ENCODE results near the gene SPINK7. TPM values are rescaled to one million over a fixed set of nuclear protein-coding genes. Genes with fewer than 3 reads are reported as not detected.

SPINK7 gene
- total and polyA plus RNA-seq, 3 donors from 2014 or later = not detected

DNA sequence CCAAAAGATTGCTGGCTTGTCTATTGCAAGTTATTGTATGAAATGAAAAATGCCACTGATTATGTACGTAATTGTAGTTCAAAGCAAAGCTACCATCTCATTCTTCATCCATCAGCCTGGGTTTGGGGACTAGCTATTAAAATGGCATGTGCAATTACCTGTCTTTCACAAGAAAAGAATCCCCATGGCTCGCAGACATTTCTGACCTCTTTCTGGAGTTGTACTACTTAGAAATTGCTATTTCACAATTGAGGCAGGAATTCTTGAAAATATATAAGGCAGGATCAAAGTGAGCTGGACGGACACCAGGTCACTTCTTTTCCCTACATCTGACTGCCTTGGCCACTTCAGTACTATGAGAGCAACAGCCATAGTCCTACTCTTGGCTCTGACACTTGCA lies 23.0 kb downstream of the SPINK7 start, which contains the start of gene SPINK9:
TSS of gene SPINK9 (plus strand) at position 301 of the 400 bp plus-strand sequence. CDS start at position 356, 55 bp downstream.
- no peak for DNase-seq
- Histone ChIP-seq H3K27me3 (no peaks in the 10 kb centered on the region), H3K4me1 (no peaks in the 10 kb centered on the region), H3K4me3 (no peak within 1 kb of the TSS), H3K27ac (no peak within 1 kb of the TSS), H3K36me3 (ENCODE audit: low read depth, missing control alignments) (no peaks in the 10 kb centered on the region), H3K9me3 (no peaks in the 10 kb centered on the region)
- intact Hi-C loops (cut with DNase I; ENCODE audit: low total_unique reads) = no loop called here
- TF ChIP-seq, protein P1, sequence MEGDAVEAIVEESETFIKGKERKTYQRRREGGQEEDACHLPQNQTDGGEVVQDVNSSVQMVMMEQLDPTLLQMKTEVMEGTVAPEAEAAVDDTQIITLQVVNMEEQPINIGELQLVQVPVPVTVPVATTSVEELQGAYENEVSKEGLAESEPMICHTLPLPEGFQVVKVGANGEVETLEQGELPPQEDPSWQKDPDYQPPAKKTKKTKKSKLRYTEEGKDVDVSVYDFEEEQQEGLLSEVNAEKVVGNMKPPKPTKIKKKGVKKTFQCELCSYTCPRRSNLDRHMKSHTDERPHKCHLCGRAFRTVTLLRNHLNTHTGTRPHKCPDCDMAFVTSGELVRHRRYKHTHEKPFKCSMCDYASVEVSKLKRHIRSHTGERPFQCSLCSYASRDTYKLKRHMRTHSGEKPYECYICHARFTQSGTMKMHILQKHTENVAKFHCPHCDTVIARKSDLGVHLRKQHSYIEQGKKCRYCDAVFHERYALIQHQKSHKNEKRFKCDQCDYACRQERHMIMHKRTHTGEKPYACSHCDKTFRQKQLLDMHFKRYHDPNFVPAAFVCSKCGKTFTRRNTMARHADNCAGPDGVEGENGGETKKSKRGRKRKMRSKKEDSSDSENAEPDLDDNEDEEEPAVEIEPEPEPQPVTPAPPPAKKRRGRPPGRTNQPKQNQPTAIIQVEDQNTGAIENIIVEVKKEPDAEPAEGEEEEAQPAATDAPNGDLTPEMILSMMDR (IDR thresholded peaks at IDR 0.05) = no peak
- TF ChIP-seq POLR2A (IDR thresholded peaks at IDR 0.05) = no peak
- 91 to 95% methylated on average over 3 of the region's 3 CpGs for WGBS, 2 donors

- 89 to 90% methylated on average over 3 of the region's 3 CpGs for WGBS, 2 donors
- H3K27ac ChIP-seq = no peak overlapping the region
- H3K4me3 ChIP-seq = no peak overlapping the region
- no peak for DNase-seq
- H3K4me1 ChIP-seq = no peaks in the 10 kb centered on the region
- no peaks in the 10 kb centered on the region for H3K9me3 ChIP-seq
- intact Hi-C loops (cut with DNase I; ENCODE audit: low total_unique reads) = no loop called here
- H3K36me3 ChIP-seq (ENCODE audit: low read depth, missing control alignments) = no peaks in the 10 kb centered on the region
- no peak for TF ChIP-seq POLR2A (IDR thresholded peaks at IDR 0.05)
- TF ChIP-seq, protein P1 (IDR thresholded peaks at IDR 0.05) = no peak
- no peaks in the 10 kb centered on the region for H3K27me3 ChIP-seq
Observed at GRCh38 chr5:148336704-148337435, 24.6 kb downstream of the SPINK7 start.

DNA sequence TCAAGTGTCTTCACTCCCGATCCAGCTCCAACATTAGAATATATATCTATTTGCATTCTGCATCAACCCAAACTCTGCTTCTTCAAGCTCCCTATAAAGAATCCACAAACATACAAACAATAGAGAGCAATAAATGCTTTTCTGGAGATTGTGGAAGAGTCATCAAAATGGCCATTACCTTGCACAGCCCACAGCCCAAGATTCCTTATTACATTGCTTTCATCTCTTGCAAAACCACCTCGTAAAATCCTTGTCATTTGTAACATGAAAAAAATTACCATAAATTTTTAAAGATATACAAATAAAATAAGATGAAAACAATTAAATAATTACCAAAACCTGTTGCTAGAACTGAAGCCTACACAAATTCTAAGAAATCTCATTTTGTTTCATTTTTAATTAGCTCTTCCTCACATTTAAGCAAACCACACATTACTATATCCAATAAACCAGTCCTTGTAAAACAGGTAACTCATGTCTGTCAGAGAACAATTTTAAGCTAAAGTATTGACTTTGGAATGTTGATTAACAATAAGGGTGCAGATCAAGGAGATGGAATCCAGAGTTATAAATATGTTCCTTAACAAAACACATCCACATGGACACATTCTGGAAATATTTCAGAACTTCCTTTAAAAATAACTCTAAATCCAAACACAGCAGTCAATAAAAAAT lies 30.3 kb downstream of the SPINK7 start:
- H3K27me3 ChIP-seq = no peaks in the 10 kb centered on the region
- no peaks in the 10 kb centered on the region for H3K9me3 ChIP-seq
- H3K4me1 ChIP-seq = no peaks in the 10 kb centered on the region
- H3K36me3 ChIP-seq (ENCODE audit: low read depth, missing control alignments) = no peaks in the 10 kb centered on the region
- TF ChIP-seq POLR2A (IDR thresholded peaks at IDR 0.05) = no peak
- TF ChIP-seq, protein P1 (IDR thresholded peaks at IDR 0.05) = no peak
- H3K4me3 ChIP-seq = no peak overlapping the region
- WGBS, 2 donors = 88 to 94% methylated on average over 2 of the region's 2 CpGs
- intact Hi-C loops (cut with DNase I; ENCODE audit: low total_unique reads) = no loop called here
- DNase-seq = no peak
- H3K27ac ChIP-seq = no peak overlapping the region

- intact Hi-C loops (cut with DNase I; ENCODE audit: low total_unique reads) = no loop called here
- no peaks in the 10 kb centered on the region for H3K4me1 ChIP-seq
- H3K27me3 ChIP-seq = no peaks in the 10 kb centered on the region
- H3K9me3 ChIP-seq = no peaks in the 10 kb centered on the region
- no peak for TF ChIP-seq POLR2A (IDR thresholded peaks at IDR 0.05)
- no peaks in the 10 kb centered on the region for H3K36me3 ChIP-seq (ENCODE audit: low read depth, missing control alignments)
- 77 to 85% methylated on average over 2 of the region's 2 CpGs for WGBS, 2 donors
- H3K27ac ChIP-seq = no peak overlapping the region
- no peak overlapping the region for H3K4me3 ChIP-seq
- DNase-seq = no peak
Observed at GRCh38 chr5:148343046-148343407, 30.8 kb downstream of the SPINK7 start.

DNA sequence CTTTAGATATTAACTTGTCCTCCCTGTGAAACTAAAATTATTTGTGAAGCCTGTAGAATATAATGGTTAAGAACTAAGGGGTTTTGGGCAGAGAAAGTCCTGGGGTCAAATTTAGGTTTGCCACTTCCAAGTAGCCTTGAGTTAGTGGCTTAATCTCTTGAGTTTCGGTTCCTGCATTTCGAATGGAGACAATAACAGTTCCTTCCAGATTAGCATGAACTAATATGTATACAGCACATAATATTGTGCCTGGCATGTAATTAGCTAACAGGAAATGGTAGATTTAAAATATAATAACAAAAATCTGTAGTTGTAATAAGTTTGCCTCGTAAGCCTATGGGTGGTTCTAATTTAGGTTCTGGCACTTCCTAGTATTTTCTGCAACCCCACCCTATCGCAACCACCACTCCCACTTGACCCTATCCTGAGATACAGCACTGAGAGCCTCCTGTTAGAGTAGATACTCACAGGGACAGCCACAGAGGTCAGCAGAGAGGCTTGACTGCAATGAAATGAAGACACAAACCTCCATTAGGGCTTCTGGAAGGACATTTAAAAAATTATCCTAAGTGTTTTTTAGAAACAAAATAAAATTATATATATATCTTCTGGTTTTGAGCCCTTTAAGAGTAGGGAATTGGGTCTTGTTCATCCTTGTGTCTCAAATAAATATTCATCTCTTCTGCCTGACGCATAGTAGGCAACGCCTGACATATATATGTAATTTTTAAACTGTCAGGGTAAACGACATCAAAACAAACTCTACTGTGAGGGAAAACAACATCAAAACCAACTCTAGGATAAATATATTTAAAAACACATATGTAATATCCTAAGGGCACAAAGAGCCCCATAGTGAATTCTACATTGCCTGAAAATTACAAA lies 31.6 kb downstream of the SPINK7 start:
- no peaks in the 10 kb centered on the region for H3K9me3 ChIP-seq
- TF ChIP-seq POLR2A (IDR thresholded peaks at IDR 0.05) = no peak
- TF ChIP-seq, protein P1 (IDR thresholded peaks at IDR 0.05) = no peak
- H3K27ac ChIP-seq = no peak overlapping the region
- H3K4me1 ChIP-seq = no peaks in the 10 kb centered on the region
- H3K27me3 ChIP-seq = no peaks in the 10 kb centered on the region
- DNase-seq = no peak
- intact Hi-C loops (cut with DNase I; ENCODE audit: low total_unique reads) = no loop called here
- no peaks in the 10 kb centered on the region for H3K36me3 ChIP-seq (ENCODE audit: low read depth, missing control alignments)
- WGBS, 2 donors = 71 to 80% methylated on average over 7 of the region's 7 CpGs
- H3K4me3 ChIP-seq = no peak overlapping the region
